Endothelial cell of umbilical vein (primary cell): ENCODE results near the gene PNRC1. TPM values are rescaled to one million over a fixed set of nuclear protein-coding genes. Genes with fewer than 3 reads are reported as not detected.

Source experiments
- BruUV-seq: library from RNA; stranded (reverse); fragments of 400-500 nt; replicated peaks from 2 replicates; lab custom pipeline; 2021; lab: Mats Ljungman, UMichigan
- CTCF ChIA-PET: fragments of 300-600, 350-600 bp; sonication (Branson Sonifier 250); formaldehyde crosslinking; loops from one replicate; lab custom pipeline; 2021; ENCODE audit warnings: antibody characterized with exemption, inconsistent platforms; lab: Charles Lee
- POLR2A ChIA-PET: fragments of 300-600, 350-600 bp; sonication (Branson Sonifier 250); formaldehyde crosslinking; loops from one replicate; lab custom pipeline; 2021; ENCODE audit warnings: antibody characterized with exemption, inconsistent platforms; lab: Charles Lee
- DNase-seq: peaks from one replicate; pipeline ENCODE4 v3.0.0-alpha.2; 2011; ENCODE audit warnings: low read depth, low spot score
- FAIRE-seq: peaks from 2 replicates; lab custom pipeline; 2011; peaks lifted over from hg19 to GRCh38; lab: Jason Lieb, UNC
- H2AFZ ChIP-seq: 2 replicates; pipeline ENCODE4 v1.6.0; 2012; ENCODE audit warnings: low read depth, low read length, control low read depth, inconsistent platforms
- H3K27ac ChIP-seq: 2 replicates; pipeline ENCODE4 v1.5.1; 2011; ENCODE audit warnings: low read depth, mild to moderate bottlenecking, control low read depth, low read length, moderate library complexity; ENCODE audit not compliant: insufficient read depth
- H3K27me3 ChIP-seq, 2 experiments: 2 replicates each; pipeline versions ENCODE4 v1.6.0 to v1.6.1; 2011; ENCODE audit warnings: low read length in 2 of 2, mixed read lengths in 1 of 2; ENCODE audit not compliant: control insufficient read depth in 2 of 2, insufficient read depth in 2 of 2
- H3K36me3 ChIP-seq, 2 experiments: 2 replicates in 1 of 2; 3 replicates in 1 of 2; pipeline ENCODE4 v1.5.1; 2011; ENCODE audit warnings: low read length in 2 of 2, mild to moderate bottlenecking in 1 of 2, moderate library complexity in 1 of 2; ENCODE audit not compliant: control insufficient read depth in 2 of 2, insufficient read depth in 2 of 2; ENCODE audit errors: extremely low read depth in 1 of 2
- H3K4me1 ChIP-seq: 3 replicates; pipeline ENCODE4 v1.5.1; 2011; ENCODE audit warnings: mild to moderate bottlenecking, low read length; ENCODE audit not compliant: control insufficient read depth, insufficient read depth; ENCODE audit errors: extremely low read depth
- H3K4me2 ChIP-seq: 2 replicates; pipeline ENCODE4 v1.6.1; 2011; ENCODE audit warnings: low read length, control low read depth, mixed read lengths; ENCODE audit not compliant: insufficient read depth
- H3K4me3 ChIP-seq, 3 experiments: fragments of 200-600 bp in 1 of 3; sonication (generic), shearing (Covaris generic) in 1 of 3; replicated peaks in 1 of 3; 2 replicates each; pipeline ENCODE4 v1.5.1; 2011 to 2016; ENCODE audit warnings: control low read depth in 3 of 3, low read length in 3 of 3, mild to moderate bottlenecking in 2 of 3, inconsistent platforms in 1 of 3, low read depth in 1 of 3, moderate library complexity in 1 of 3; ENCODE audit not compliant: insufficient read depth in 1 of 3
- H3K79me2 ChIP-seq: 2 replicates; pipeline ENCODE4 v1.6.0; 2012; ENCODE audit warnings: low read length, inconsistent platforms; ENCODE audit not compliant: control insufficient read depth, insufficient read depth
- H3K9ac ChIP-seq: replicated peaks from 2 replicates; pipeline ENCODE3; 2011; ENCODE audit warnings: low read length, control low read depth; ENCODE audit not compliant: insufficient read depth; ENCODE audit errors: extremely low read depth
- H3K9me1 ChIP-seq: replicated peaks from 3 replicates; pipeline ENCODE4 v1.6.0; 2011; ENCODE audit warnings: mild to moderate bottlenecking, low read length; ENCODE audit not compliant: control insufficient read depth, insufficient read depth; ENCODE audit errors: extremely low read depth
- H3K9me3 ChIP-seq: replicated peaks from 2 replicates; pipeline ENCODE4 v1.5.1; 2012; ENCODE audit warnings: low read length, inconsistent platforms; ENCODE audit not compliant: control insufficient read depth, insufficient read depth
- H4K20me1 ChIP-seq: replicated peaks from 2 replicates; pipeline ENCODE3; 2011; ENCODE audit warnings: mild to moderate bottlenecking, low read length; ENCODE audit not compliant: control insufficient read depth, insufficient read depth; ENCODE audit errors: extremely low read depth
- EZH2 ChIP-seq: IDR thresholded peaks from 2 replicates; pipeline ENCODE4 v1.6.1; 2012; ENCODE audit warnings: borderline replicate concordance, low read depth, mild to moderate bottlenecking, moderate library complexity, low read length, inconsistent platforms; ENCODE audit not compliant: severe bottlenecking
- FOS ChIP-seq: IDR thresholded peaks from 2 replicates; pipeline ENCODE4 v1.6.1; 2011; ENCODE audit warnings: mild to moderate bottlenecking, low read length, moderate library complexity, borderline replicate concordance; ENCODE audit not compliant: insufficient read depth
- GATA2 ChIP-seq: IDR thresholded peaks from 2 replicates; pipeline ENCODE4 v1.7.0; 2011; ENCODE audit warnings: low read depth, mild to moderate bottlenecking, moderate library complexity, mixed read lengths, low read length; ENCODE audit not compliant: insufficient read length, insufficient read depth
- JUN ChIP-seq: IDR thresholded peaks from 2 replicates; pipeline ENCODE4 v1.6.1; 2011; ENCODE audit warnings: borderline replicate concordance, low read depth; ENCODE audit not compliant: insufficient read length, insufficient read depth
- MYC ChIP-seq: IDR thresholded peaks from one replicate; pipeline ENCODE4 v1.6.1; 2011; ENCODE audit warnings: mild to moderate bottlenecking, low read depth, low read length
- POLR2A ChIP-seq: IDR thresholded peaks from 2 replicates; pipeline ENCODE4 v1.6.1; 2012; ENCODE audit warnings: low read depth, mild to moderate bottlenecking, control low read depth, low read length
- POLR2AphosphoS5 ChIP-seq: IDR thresholded peaks from 2 replicates; pipeline ENCODE4 v1.6.1; 2012; ENCODE audit warnings: low read depth, mild to moderate bottlenecking, control low read depth, low read length, moderate library complexity; ENCODE audit not compliant: insufficient read depth
- dilution Hi-C: fragments of 300-500 bp; cut with MboI; formaldehyde crosslinking; loops from one replicate; pipeline ENCODE4 v1.15.0; 2019; ENCODE audit warnings: low sequenced_read_pairs; ENCODE audit not compliant: extremely low pct_ligation_motif_present
- intact Hi-C: fragments of 100-400 bp; cut with micrococcal nuclease; formaldehyde crosslinking; loops from one replicate; pipeline ENCODE4 v1.10.0; 2022
- polyA plus RNA-seq, 4 experiments: library from polyadenylated mRNA; depleted of rRNA in 3 of 4; stranded (reverse) in 3 of 4; unstranded in 1 of 4; fragments of >200 nt; gene quantifications; 2 replicates each; pipeline versions ENCODE4 v1.2.1 to v1.2.3, GENCODE V29; 2011 to 2012; ENCODE audit warnings: missing spikeins in 1 of 4
- total RNA-seq: library from RNA; stranded (reverse); gene quantifications from 2 replicates; pipeline ENCODE4 v1.2.3, GENCODE V29; 2021
- TF ChIP-seq, protein P1 (sequence below): IDR thresholded peaks from 2 replicates; pipeline ENCODE4 v1.6.1; 2011; ENCODE audit not compliant: insufficient read depth, insufficient read length
- TF ChIP-seq, protein P2 (sequence below), 2 donors: IDR thresholded peaks; 1 replicate in 1 of 2; 2 replicates in 1 of 2; pipeline ENCODE4 v1.5.1; 2011; ENCODE audit warnings: low read length in 2 of 2, mild to moderate bottlenecking in 2 of 2, moderate library complexity in 2 of 2, control low read depth in 1 of 2, inconsistent platforms in 1 of 2, low read depth in 1 of 2; ENCODE audit not compliant: insufficient read depth in 1 of 2; ENCODE audit errors: extremely low read depth in 1 of 2

PNRC1 gene
- total and polyA plus RNA-seq, 2 donors (not counting 3 experiments of a cell fraction or from before 2014, with no cell fraction given): 9.6 to 87.9 TPM

DNA sequence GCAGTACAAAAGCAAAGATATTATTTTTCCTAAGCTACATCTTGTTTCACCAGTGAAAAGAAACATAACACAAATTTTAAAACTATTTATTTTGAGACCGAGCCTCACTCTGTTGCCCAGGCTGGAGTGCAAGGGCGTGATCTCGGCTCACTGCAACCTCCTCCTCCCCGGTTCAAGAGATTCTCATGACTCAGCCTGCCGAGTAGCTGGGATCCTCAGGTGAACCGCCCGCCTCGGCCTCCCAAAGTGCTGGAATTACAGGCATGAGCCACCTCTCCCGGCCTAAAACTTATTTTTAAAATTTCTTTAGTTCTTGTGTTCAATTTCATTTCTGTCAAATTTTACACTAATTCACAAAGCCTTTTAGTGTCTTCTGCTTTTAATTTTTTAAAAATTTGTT is 31.4 kb downstream of the PNRC1 start:
- no peaks in the 10 kb centered on the region for H4K20me1 ChIP-seq
- TF ChIP-seq EZH2: no peak
- no peak for TF ChIP-seq POLR2A
- TF ChIP-seq, protein P1, sequence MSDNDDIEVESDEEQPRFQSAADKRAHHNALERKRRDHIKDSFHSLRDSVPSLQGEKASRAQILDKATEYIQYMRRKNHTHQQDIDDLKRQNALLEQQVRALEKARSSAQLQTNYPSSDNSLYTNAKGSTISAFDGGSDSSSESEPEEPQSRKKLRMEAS: no peak
- no peak for TF ChIP-seq POLR2AphosphoS5
- no peak for TF ChIP-seq MYC
- no peak for TF ChIP-seq JUN
- TF ChIP-seq FOS: no peak
- no peak for TF ChIP-seq GATA2
- TF ChIP-seq, protein P2, sequence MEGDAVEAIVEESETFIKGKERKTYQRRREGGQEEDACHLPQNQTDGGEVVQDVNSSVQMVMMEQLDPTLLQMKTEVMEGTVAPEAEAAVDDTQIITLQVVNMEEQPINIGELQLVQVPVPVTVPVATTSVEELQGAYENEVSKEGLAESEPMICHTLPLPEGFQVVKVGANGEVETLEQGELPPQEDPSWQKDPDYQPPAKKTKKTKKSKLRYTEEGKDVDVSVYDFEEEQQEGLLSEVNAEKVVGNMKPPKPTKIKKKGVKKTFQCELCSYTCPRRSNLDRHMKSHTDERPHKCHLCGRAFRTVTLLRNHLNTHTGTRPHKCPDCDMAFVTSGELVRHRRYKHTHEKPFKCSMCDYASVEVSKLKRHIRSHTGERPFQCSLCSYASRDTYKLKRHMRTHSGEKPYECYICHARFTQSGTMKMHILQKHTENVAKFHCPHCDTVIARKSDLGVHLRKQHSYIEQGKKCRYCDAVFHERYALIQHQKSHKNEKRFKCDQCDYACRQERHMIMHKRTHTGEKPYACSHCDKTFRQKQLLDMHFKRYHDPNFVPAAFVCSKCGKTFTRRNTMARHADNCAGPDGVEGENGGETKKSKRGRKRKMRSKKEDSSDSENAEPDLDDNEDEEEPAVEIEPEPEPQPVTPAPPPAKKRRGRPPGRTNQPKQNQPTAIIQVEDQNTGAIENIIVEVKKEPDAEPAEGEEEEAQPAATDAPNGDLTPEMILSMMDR (IDR thresholded peaks at IDR 0.05; ENCODE audit: extremely low read depth in 1 of 2, insufficient read depth in 1 of 2, low read depth in 1 of 2, low read length in 2 of 2): no peak
- no TSS peak for BruUV-seq
- FAIRE-seq: no peak
- no peaks in the 10 kb centered on the region for H3K9me3 ChIP-seq
- H3K4me2 ChIP-seq: no peak overlapping the region
- DNase-seq: no peak
- H3K9ac ChIP-seq: no peak overlapping the region
- no peaks in the 10 kb centered on the region for H3K36me3 ChIP-seq
- no peak overlapping the region for H2AFZ ChIP-seq
- H3K4me3 ChIP-seq: no peak overlapping the region
- dilution Hi-C loops (no loop called here), intact Hi-C loops (no loop called here)
- H3K4me1 ChIP-seq: peaks cover under 1% of the 10 kb centered on the region
- H3K27me3 ChIP-seq: peaks cover 6 to 7% of the 10 kb centered on the region in 2 experiments
- no peak overlapping the region for H3K27ac ChIP-seq
- POLR2A ChIA-PET: no interaction called here
- CTCF ChIA-PET: interaction anchor here (1.5 kb wide), 1 partner anchor 9 kb away, joined by 4 read pairs; no protein-coding TSS in a partner anchor
- H3K9me1 ChIP-seq: no peaks in the 10 kb centered on the region
- no peaks in the 10 kb centered on the region for H3K79me2 ChIP-seq
